Anterior cingulate cortex (tissue), 58 donors: ENCODE measurements around the gene NCCRP1.
"Not testable (repeated sequence)": the region's sequence is repeated elsewhere in the genome, so short reads cannot be mapped to it uniquely, and the experiment has no call there.

Experiments
- DNase-seq, 58 donors: peaks; one replicate each; lab custom pipeline; 2025; lab: John Stamatoyannopoulos, UW

The NCCRP1 gene

DNA sequence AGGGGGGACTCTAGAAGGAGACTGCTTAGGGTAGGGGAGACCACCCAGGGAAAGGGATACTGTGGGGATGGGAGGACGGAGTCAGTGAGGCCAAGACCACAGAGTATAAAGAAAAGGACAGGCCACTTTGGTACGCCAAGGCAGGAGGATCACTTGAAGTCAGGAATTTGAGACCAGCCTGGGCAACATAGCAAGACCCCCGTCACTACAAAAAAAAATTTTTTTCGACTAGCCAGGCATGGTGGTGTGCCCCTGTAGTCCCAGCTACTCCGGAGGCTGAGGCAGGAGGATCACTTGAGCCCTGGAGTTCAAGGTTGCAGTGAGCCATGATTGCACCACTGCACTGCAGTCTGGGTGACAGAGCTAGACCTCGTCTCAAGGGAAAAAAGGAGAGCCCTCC is 41.4 kb downstream of the NCCRP1 start:
- DNase-seq = no peak

DNA sequence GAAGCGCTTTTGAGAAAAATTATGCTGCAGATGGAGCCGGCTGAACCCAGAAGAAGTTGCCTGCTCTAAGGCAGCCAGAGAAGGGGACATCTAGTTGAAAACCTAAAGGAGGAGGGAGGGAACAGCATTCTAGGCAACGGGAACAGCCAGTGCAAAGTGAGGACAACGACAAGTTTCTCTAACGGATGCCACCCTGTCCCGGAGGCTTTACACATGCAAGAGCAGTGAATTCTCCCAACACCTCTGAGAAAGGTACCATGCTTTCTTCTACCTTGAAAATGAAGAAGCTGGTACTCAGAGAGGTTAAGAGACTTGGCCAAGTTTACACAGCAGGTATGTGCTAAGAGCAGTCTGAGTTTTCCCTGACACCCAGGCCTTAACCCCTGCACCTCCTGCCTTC is 42.2 kb downstream of the NCCRP1 start:
- no peak for DNase-seq

DNA sequence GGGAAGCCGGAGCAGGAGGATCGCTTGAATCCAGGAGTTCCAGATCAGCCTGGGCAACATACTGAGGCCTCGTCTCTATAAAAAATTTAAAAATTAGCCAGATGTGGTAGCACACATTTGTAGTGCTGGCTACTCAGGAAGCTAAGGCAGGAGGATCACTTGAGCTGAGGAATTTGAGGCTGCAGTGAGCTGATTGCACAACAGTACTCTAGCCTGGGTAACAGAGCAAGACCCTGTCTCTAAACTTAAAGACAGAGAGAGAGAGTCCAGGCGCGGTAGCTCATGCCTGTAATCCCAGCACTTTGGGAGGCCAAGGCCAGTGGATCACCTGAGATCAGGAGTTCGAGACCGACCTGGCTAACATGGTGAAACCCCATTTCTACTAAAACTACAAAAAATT is 43.7 kb downstream of the NCCRP1 start:
- no peak for DNase-seq

DNA sequence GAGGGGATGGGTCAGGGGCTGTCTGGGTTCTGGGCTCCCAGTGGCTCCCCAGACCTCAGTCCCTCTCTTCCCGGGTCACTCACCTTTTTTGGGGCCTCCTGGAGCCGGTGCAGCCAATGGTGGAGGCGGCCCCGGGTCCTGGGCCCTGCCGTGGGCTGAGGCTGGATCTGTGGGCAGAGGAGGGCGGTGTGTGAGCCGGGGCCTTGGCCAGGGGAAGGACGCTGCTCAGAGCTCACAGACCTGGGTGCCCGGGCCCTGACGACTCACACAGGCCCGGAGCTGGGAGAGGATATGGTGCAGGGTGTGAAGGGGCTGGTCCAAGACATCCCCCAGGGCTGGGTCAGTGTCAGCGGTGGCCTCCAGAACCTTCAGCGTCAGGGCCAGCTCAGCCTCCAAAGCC is 47.0 kb downstream of the NCCRP1 start:
- not testable (repeated sequence) for DNase-seq

DNA sequence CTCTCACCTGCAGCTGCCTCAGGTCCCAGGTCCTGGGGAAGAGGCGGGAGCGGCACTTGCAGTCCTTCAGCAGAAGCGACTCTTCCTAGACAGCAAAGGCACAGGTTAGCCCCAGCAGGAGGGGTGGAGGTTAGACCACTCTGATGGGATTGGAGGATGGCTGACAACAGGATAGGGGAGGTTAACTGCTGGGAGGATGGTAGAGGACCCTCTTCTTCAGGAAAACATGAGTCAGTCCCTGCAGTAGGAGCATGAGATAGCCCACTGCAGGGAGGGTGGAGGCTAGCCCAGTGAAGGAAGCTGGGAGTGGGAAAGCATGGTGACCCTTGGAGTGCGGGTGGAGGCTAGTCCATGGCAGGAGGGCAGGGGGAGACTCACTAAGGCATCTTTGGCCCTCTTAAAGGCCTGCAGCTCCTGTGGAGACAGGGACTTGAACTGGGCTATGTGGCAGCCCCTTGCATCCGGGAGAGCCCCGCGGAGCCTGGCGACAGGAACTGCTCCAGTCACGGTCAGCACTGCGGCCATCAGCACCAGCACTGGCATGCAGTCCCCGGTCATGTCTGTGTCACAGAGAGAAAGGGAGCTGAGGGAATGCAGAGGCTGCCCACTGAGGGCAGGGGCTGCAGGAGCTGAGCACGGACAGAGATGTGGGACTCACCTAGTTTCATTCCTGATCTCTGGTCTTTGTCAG is 47.8 kb downstream of the NCCRP1 start, which contains the start of gene IFNL3:
Gene IFNL3, minus strand, starts transcription at position 597 of the 691 bp plus-strand sequence. Its CDS starts 39 bp downstream, at position 558.
- DNase-seq = not testable (repeated sequence)

DNA sequence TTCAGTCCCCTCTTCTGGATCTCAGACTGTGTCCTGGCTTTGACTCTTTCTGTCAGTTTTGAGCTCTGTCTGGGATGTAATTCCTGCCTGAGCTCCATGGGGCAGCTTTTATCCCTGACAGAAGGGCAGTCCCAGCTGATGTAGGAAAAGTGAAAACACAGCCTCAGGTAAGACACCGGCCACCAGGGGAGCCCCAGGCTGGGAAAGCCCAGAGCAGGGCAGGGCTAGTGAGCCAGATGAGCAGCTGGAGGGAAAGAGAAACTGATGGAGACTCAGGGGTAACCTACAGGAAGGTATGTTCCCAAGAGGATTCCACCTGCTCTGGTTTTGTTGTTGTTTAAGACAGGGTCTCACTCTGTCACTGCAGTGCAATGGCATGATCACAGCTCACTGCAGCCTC is 48.4 kb downstream of the NCCRP1 start:
- not testable (repeated sequence) for DNase-seq

DNA sequence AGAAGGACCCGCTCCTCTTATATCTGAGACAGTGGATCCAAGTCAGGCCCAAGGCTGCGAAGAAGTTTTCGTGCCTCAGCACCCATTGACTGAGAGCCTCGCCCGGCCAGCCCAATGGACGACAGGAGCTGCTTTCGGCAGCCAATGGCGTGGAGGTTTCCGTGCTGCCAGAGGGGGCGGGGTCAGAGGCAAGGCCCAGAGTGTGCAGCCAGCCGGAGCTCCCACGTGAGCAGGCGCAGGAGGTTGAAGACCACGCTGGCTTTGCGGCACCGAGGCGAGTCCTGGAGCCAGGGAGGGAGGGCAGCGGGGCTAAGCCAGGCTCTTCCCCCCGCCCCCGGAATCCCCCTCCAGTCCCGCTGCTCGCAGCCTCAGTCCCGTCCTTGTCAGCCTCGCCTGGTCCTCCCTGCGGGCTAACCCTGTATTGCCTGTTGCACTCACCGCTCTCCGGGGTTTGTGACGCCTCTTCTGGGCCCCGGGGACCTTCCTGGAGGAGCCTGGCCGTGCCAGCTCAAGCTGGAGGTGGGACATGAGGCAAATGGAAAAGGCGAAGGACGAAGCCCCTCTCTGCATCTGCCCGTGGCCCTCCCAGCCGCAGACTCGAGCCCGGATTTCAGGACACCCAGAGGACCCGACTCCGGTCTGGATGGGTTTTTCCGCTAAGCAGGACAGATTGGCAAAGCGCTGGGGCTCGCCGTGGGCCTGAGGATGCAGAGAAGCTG is 50.3 kb downstream of the NCCRP1 start:
- peak in 24 of 58 donors; percentile 2 to 51 (median 12) for DNase-seq

DNA sequence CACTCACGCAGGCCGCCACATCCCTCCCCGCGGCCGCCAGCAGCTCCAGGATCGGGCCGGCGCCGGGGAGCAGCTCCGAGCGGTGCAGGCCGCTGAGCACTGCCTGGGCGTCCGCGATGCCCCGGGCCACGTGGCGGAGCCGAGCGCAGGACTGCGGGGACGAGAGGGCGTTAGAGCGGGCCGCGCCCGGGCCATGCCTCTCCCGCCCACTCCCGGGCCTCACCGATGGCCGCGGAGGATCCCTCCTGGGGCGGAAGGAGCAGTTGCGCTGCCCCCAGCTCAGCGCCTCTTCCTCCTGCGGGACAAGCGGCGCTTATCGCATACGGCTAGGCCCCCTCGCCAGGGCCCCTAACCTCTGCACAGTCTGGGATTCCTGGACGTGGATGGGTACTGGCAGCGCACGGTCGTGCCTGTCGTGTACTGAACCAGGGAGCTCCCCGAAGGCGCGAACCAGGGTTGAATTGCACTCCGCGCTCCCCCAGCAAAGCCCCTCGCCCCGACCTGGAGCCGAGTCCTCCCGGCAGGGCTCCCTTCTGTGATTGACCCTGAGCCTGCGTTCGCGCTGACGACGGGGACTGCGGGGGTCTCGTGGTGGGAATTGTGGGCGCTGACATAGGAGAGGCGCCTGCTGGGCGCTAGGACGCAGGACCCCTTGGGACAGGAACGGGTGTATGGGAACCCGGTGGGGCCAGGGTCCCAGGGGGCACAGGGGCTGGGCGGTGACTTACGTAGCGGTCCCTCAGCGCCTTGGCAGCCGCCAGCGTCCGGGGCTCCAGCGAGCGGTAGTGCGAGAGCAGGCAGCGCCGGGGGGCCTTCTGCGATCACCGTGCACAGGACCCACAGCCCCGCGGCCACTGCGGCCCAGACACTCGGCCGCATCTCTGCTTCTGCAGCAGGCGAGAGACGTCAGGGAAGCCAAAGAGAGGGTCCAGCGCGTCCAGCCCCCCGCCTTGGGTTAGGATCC is 51.2 kb downstream of the NCCRP1 start:
- no peak for DNase-seq

DNA sequence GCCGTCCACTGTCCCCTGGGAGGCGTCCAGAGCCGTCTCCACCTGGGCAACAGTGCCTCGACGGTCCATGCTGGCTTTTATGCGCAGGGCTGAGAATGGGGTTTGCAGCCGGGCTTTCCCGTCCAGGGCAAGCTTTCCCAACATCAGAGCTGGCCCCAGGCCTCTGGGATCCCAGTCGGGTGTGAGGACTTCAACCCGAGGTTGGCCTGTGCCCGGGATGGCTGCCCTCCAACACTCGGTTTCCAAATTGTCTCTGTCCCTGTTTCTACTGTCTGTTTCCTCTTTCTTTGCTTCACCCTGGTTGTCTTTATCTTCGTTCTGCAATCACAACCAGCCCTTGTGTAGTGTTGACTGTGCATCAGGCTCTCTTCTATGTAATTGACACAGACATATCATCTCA is 52.0 kb downstream of the NCCRP1 start, which contains the start of gene IFNL4:
Gene IFNL4, minus strand, starts transcription at position 51 of the 400 bp plus-strand sequence.
- DNase-seq = no peak

DNA sequence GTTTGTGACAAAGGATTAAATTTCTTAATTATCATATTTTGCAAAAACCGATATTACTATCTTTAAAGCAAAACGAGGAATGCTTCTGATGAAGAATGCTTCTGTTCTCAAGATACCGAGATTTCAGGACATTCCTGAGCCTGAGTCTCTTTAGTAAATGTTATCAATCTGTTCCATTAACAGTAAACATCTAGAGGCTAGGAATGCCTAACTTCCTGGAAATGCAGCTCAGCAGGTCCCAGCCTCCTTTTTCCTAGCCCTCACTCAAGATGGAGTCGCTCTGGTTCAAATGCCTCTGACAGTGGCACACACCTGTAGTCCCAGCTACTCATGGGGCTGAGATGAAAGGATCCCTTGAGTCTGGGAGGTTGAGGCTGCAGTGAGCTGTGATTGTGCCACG is 54.3 kb downstream of the NCCRP1 start:
- DNase-seq = no peak
